GM12864 (cell line): Measurements from ENCODE around the gene HECTD4.

Experiments
- DNase-seq: peaks from one replicate; pipeline ENCODE4 v3.0.0-alpha.2; 2011; ENCODE audit warnings: low read depth
- H3K4me3 ChIP-seq: 2 replicates; pipeline ENCODE4 v1.5.1; 2011; ENCODE audit warnings: mild to moderate bottlenecking, low read depth, low read length, control low read depth
- TF ChIP-seq, protein P1 (sequence below): IDR thresholded peaks from 2 replicates; pipeline ENCODE4 v1.5.1; 2011; ENCODE audit warnings: low read depth, mild to moderate bottlenecking, moderate library complexity, low read length, control low read depth, inconsistent platforms; ENCODE audit errors: missing control alignments

Gene HECTD4

DNA sequence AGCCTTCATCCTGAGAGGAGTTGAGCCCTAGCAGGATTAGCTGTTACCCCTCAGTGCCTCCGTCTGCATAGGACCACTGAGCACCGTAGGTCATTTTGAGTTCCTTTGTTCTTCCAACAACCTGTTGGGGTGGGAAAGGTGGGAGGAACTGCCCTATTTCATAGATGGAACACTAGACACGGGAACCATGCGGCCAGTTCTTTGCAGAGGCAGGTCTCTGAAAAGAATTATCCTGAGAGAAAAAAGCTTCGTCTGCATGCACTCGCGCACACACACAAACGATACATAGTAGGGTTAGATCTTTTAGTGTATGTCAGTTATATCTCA is 228.4 kb downstream of the HECTD4 start:
- TF ChIP-seq, protein P1, sequence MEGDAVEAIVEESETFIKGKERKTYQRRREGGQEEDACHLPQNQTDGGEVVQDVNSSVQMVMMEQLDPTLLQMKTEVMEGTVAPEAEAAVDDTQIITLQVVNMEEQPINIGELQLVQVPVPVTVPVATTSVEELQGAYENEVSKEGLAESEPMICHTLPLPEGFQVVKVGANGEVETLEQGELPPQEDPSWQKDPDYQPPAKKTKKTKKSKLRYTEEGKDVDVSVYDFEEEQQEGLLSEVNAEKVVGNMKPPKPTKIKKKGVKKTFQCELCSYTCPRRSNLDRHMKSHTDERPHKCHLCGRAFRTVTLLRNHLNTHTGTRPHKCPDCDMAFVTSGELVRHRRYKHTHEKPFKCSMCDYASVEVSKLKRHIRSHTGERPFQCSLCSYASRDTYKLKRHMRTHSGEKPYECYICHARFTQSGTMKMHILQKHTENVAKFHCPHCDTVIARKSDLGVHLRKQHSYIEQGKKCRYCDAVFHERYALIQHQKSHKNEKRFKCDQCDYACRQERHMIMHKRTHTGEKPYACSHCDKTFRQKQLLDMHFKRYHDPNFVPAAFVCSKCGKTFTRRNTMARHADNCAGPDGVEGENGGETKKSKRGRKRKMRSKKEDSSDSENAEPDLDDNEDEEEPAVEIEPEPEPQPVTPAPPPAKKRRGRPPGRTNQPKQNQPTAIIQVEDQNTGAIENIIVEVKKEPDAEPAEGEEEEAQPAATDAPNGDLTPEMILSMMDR = no peak
- H3K4me3 ChIP-seq = no peak overlapping the region
- no peak for DNase-seq

DNA sequence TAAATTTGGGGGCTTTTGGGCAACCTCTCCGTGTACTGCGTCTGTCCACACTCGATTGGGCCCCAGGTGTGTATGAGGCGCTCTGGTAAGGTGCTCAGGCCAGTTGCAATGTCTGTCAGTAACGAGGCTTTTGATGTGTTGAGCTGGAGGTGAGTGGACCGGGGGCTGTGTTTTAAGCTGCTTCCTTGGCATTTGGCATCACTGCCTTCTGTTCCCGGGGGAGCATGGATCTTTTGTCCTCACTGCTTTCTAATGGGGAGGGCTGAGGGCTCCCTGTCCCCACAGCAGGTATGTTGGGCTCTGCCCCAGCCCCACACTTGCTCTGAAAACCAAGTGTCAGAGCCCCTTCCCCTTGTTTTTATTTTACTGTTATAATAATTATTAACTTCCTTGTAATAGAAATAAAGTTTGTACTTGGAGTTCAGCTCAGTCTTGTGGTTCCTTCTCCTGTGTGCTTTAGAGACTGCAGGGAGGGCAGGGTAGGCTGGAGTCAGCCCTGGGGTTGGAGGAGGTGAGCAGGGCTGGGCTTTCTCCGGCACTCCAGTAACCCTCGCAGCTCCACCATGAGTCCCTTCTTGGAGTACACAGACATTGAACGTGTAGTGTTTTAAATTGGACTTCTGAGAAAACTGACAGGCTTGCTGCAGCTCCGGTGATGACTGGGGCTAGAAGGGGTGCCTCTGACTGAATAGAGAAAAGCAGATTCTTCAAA is 228.9 kb downstream of the HECTD4 start:
- TF ChIP-seq, protein P1 = no peak
- H3K4me3 ChIP-seq = no peak overlapping the region

DNA sequence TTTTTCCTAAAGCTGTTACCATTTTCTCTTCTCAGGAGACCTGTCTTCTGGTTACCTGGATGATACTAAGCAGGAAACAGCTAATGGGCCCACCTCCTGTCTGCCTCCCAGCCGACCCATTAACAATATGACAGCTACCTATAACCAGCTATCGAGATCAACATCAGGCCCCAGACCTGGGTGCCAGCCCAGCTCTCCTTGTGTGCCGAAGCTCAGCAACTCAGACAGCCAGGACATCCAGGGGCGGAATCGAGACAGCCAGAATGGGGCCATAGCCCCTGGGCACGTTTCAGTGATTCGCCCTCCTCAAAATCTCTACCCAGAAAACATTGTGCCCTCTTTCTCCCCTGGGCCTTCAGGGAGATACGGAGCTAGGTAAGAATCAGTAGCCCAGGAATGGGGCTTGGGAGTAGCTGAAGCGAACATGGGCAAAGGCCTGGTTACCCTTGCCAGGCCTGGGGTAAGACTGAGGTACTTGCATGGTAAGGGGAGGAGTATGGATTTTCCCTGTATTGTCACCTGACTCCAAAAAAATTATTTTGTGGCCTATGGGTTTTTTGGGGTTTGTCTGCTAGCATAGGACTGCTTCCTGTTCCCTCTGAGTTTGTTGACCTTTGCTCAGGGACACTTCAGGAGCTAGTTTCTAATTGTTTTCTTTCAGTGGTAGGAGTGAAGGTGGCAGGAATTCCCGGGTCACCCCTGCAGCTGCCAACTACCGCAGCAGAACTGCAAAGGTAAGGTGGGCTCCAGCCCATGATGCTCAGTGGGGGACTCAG is 230.3 kb downstream of the HECTD4 start:
- TF ChIP-seq, protein P1 = no peak
- no peak overlapping the region for H3K4me3 ChIP-seq
- DNase-seq = no peak

More for the DNA sequence above, 228.9 kb downstream of the HECTD4 start:
- no peak for DNase-seq

DNA sequence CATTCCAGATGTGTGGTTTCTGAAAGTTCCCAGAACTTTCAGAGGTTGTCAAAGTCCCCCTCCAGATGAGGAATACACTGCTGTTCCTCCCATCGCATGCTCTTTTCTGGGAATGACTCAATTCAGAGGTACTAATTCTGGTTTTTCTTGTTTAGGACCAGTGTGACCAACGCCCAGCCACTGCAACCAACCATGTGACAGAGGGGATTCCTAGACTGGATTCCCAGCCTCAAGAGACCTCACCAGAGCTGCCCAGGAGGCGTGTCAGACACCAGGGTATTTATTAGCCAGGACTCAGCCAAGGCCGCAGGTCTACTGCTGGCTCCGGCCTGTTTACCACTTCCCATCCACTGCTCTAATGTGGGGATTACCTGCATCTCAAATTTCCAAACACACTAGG is 232.6 kb downstream of the HECTD4 start:
- TF ChIP-seq, protein P1 = no peak
- DNase-seq = no peak
- no peak overlapping the region for H3K4me3 ChIP-seq

DNA sequence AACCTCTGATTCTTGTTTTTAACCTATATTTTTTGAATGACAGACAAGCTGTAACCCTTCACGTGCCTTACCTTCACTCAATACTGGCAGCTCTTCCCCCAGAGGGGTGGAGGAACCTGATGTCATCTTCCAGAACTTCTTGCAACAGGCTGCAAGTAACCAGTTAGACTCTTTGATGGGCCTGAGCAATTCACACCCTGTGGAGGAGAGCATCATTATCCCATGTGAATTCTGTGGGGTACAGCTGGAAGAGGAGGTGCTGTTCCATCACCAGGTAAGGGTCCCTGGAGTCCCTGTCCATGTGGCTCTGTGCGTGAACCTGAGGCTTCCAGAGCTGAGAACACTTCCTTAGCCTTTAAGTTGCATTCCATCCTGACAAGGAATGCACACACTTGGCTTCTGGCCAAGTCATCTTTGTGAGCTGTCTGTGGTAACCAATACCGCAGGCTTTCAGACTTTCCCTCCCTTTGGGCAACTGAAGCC is 234.2 kb downstream of the HECTD4 start:
- H3K4me3 ChIP-seq = no peak overlapping the region
- DNase-seq = no peak
- TF ChIP-seq, protein P1 = no peak

DNA sequence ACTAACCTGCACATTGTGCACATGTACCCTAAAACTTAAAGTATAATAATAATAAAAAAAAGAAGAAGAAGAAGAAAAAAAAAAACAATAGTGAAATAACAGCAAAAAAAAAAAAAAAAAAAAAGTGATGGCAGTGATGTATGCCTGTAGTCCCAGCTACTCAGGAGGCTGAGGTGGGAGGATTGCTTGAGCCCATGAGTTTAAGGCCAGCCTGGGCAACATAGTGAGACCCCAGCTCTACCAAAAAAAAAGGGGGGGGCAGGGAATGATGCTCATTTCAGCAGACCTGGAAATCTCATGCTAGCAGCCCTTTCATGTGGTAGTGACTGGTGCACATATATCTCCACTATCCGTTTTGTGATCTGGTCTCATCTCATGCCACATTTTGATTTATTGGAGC is 236.1 kb downstream of the HECTD4 start:
- H3K4me3 ChIP-seq = no peak overlapping the region
- no peak for DNase-seq
- TF ChIP-seq, protein P1 = no peak
